ENCODE measurements around the gene DNAJC1.

Gene DNAJC1

DNA sequence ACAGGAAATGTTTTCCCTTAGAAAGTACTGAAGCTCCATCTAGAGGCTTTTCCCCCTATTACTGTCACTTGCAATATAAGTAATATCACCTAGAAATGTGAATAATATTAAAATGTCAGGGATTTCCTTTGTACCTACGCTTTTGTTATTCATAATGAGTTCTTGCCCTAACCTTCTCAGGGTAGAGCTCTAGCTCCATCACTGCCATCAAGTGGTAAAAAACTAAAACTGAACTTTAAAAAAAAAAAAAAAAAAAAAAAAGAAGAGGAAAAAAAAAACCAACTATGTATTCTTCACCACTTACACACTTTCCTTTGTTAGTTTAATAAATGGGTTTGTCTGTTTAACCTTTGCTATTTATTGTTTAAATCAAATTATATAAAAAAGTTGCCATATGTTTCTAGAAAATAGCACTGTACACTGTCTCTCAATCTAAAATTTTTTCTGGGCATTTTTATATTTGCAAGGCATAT is 49.9 kb downstream of the DNAJC1 start:
- TF ChIP-seq, protein P1, sequence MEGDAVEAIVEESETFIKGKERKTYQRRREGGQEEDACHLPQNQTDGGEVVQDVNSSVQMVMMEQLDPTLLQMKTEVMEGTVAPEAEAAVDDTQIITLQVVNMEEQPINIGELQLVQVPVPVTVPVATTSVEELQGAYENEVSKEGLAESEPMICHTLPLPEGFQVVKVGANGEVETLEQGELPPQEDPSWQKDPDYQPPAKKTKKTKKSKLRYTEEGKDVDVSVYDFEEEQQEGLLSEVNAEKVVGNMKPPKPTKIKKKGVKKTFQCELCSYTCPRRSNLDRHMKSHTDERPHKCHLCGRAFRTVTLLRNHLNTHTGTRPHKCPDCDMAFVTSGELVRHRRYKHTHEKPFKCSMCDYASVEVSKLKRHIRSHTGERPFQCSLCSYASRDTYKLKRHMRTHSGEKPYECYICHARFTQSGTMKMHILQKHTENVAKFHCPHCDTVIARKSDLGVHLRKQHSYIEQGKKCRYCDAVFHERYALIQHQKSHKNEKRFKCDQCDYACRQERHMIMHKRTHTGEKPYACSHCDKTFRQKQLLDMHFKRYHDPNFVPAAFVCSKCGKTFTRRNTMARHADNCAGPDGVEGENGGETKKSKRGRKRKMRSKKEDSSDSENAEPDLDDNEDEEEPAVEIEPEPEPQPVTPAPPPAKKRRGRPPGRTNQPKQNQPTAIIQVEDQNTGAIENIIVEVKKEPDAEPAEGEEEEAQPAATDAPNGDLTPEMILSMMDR (conservative IDR thresholded peaks at IDR 0.05; ENCODE audit: low read depth), result peak; percentile 70
- CTCF ChIA-PET, result interaction anchor here (0.6 to 1.2 kb wide), 3 partner anchors 208 to 457 kb away, joined by 3 to 6 read pairs (median 4); no protein-coding TSS in a partner anchor
- DNase-seq (ENCODE audit: low spot score), result peak; percentile 79
- H3K27ac ChIP-seq, result no peak overlapping the region
- POLR2A ChIA-PET (ENCODE audit: low non-redundant PET), result no interaction called here

DNA sequence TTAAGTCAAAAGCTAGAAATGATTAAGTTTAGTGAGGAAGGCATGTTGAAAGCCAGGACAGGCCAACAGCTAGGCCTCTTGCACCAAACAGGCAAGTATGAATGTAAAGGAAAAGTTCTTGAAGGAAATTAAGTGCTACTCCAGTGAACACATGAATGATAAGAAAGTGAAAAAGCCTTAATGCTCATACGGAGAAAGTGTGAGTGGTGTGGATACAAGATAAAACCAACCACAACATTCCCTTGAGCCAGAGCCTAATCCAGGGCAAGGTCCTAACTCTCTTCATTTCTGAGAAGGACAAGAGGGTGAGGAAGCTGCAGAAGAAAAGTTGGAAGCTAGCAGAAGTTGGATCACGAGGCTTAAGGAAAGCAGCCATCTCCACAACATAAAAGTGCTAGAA is 53.0 kb downstream of the DNAJC1 start:
- no peak for DNase-seq (ENCODE audit: low spot score)
- ChIA-PET POLR2A (ENCODE audit: low non-redundant PET) (no interaction called here), CTCF (interaction anchor here (0.6 kb wide), 1 partner anchor 265 kb away, joined by 4 read pairs; no protein-coding TSS in a partner anchor)
- TF ChIP-seq, protein P1 (conservative IDR thresholded peaks at IDR 0.05; ENCODE audit: low read depth), result no peak
- H3K27ac ChIP-seq, result no peak overlapping the region

DNA sequence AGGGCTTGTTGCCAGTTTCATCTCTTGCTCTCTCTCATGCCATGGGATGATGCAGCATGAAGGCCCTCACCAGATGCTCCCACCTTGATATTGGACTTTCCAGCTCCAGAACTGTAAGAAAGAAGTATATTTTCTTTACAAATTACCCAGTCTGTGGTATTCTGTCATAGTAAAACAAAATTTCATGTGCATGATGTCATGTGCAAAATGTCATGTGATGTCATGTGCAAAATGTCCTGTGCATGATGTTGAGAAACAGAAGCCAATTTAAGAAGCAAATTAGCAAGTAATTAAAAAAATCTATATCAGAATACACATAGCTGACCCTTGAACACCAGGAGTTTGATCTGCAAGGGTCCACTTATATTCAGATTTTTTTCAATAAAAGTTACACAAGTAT is 56.6 kb downstream of the DNAJC1 start:
- DNase-seq (ENCODE audit: low spot score), result no peak
- ChIA-PET POLR2A (ENCODE audit: low non-redundant PET) (no interaction called here), CTCF (no interaction called here)
- TF ChIP-seq, protein P1 (conservative IDR thresholded peaks at IDR 0.05; ENCODE audit: low read depth), result no peak
- H3K27ac ChIP-seq, result no peak overlapping the region

DNA sequence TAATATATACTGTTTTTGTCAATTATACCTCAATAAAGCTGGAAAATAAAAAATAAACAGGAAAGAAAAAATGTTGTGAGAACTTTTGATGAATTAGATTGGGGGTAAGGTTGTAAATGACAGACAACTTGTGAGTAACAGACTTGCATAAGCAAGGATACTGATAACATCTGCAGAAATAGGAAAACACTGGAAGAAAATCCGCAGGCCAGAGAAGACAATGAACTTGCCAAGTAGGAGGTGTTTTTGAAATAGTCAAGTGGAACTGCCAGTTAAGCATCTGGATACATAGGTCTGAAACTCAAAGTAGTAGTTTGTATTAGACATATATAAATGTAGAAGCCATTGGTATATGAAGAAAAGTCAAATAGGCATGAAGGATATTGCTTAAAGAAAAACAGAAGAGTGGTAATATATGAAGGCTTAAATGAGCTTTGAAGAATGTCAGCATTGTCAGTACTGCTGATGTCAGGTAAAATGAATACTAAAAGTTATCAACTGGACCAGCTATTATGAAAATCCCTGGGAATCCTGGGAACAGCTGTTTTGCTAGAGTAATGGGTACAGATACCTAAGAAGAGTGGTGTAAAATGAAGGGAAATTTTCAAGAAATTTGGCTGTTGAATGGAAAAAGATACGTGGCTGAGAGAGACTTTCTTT is 58.7 kb downstream of the DNAJC1 start:
- ChIA-PET POLR2A (ENCODE audit: low non-redundant PET) (no interaction called here), CTCF (no interaction called here)
- DNase-seq (ENCODE audit: low spot score), result no peak
- no peak overlapping the region for H3K27ac ChIP-seq
- TF ChIP-seq, protein P1 (conservative IDR thresholded peaks at IDR 0.05; ENCODE audit: low read depth), result no peak

DNA sequence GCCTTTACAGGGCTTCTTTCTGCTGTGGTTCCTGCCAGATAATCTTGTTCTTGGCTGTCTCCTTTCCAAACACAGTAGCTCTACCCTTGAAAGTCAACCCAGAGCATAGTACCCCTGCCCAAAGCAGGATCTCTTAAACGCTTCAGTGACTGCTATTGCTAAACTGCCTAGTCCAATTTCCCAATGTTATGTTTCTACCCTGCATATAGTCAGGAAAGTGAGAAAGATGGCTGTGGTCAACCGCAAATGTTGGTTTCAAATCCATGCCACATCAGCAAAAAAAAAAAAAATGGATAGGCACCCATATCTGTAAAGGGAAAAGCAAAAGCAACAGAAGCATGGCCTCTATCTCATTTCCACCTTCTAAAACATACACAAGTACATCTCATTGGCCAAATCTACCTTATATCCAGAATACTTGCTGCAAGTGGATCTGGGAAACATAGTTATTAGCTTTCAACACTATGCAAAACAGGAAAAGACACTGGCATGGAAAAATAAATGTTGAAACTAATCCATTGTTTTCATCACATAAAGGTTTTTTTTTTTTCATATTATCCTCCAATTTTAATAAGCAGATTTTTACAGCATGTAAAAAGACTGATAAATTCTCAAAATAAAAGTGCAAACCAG is 59.8 kb downstream of the DNAJC1 start:
- CTCF ChIA-PET, result interaction anchor here (0.7 kb wide), 1 partner anchor 447 kb away, joined by 6 read pairs; no protein-coding TSS in a partner anchor
- TF ChIP-seq, protein P1 (conservative IDR thresholded peaks at IDR 0.05; ENCODE audit: low read depth), result no peak
- POLR2A ChIA-PET (ENCODE audit: low non-redundant PET), result no interaction called here
- H3K27ac ChIP-seq, result no peak overlapping the region
- DNase-seq (ENCODE audit: low spot score), result no peak

DNA sequence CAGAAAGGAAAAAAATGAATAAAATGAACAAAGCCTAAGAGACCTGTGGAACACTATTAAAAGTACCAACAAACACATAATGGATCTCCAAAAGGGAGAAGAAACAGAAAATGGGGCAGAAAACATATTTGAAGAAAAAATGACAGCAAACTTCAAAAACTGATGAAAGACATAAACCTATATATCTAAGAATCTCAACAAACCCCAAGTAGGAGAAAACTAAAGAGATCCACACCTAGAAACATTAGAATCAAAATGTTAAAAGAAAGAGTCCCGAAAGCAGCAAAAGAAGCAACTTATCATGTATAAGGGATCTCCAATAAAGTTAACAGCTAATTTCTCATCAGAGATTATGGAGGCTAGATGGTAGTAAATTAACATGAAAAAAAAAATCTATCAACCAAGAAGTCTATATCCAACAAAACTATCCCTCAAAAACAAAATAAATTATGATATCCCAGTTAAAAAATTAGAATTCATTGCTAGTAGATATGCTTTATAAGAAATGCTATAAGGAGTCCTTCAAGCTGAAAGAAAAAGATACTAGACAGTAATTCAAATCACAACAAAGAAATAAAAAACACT is 68.0 kb downstream of the DNAJC1 start:
- ChIA-PET POLR2A (ENCODE audit: low non-redundant PET) (no interaction called here), CTCF (no interaction called here)
- no peak for DNase-seq (ENCODE audit: low spot score)
- TF ChIP-seq, protein P1 (conservative IDR thresholded peaks at IDR 0.05; ENCODE audit: low read depth), result no peak
- H3K27ac ChIP-seq, result no peak overlapping the region
